Ishikawa (cell line): Measurements from ENCODE around the gene FMOD.

ENCODE experiments used
- EP300 ChIP-seq: IDR thresholded peaks from 2 replicates; pipeline ENCODE4 v1.6.1; 2012; ENCODE audit warnings: borderline replicate concordance
- NFIC ChIP-seq: IDR thresholded peaks from 2 replicates; pipeline ENCODE4 v1.6.1; 2012
- RAD21 ChIP-seq: IDR thresholded peaks from 2 replicates; pipeline ENCODE4 v1.6.1; 2012; ENCODE audit warnings: low read depth
- REST ChIP-seq: IDR thresholded peaks from 2 replicates; pipeline ENCODE4 v1.6.1; 2012; ENCODE audit warnings: low read depth, mild to moderate bottlenecking
- TAF1 ChIP-seq: IDR thresholded peaks from 2 replicates; pipeline ENCODE4 v1.6.1; 2012; ENCODE audit warnings: low read depth, mild to moderate bottlenecking
- TEAD4 ChIP-seq: IDR thresholded peaks from 2 replicates; pipeline ENCODE4 v1.6.1; 2012
- USF1 ChIP-seq: IDR thresholded peaks from 2 replicates; pipeline ENCODE4 v1.6.1; 2012
- YY1 ChIP-seq: IDR thresholded peaks from 2 replicates; pipeline ENCODE4 v1.6.1; 2012; ENCODE audit warnings: low read depth
- ZBTB7A ChIP-seq: IDR thresholded peaks from 2 replicates; pipeline ENCODE4 v1.6.1; 2012; ENCODE audit warnings: low read depth

The FMOD gene

GRCh38 chr1:203295796-203296195 lies 55.1 kb downstream of the FMOD start:
- TF ChIP-seq YY1 = no peak
- no peak for TF ChIP-seq ZBTB7A
- no peak for TF ChIP-seq REST
- no peak for TF ChIP-seq EP300
- TF ChIP-seq RAD21 = no peak
- no peak for TF ChIP-seq NFIC
- no peak for TF ChIP-seq USF1

- TF ChIP-seq EP300 (no peak), TAF1 (no peak), TEAD4 (no peak), ZBTB7A (no peak)
Observed at GRCh38 chr1:203291201-203292096, 59.5 kb downstream of the FMOD start.
